Stimulated activated CD4-positive, alpha-beta T cell treated with anti-CD3 and anti-CD28 coated beads, TNF-alpha, amount 100 ng/mL, for 4 hours (primary cell): ENCODE measurements around the gene TEC.
A peak's percentile ranks its signal among the peaks of the same experiment; 100 is the strongest.
"Not testable (repeated sequence)": the region's sequence is repeated elsewhere in the genome, so short reads cannot be mapped to it uniquely, and the experiment has no call there.

ENCODE experiments used
- DNase-seq, 3 experiments: peaks; one replicate each; pipeline ENCODE4 v3.0.0-alpha.2; 2020; ENCODE audit warnings: low read depth in 3 of 3

The TEC gene

DNA sequence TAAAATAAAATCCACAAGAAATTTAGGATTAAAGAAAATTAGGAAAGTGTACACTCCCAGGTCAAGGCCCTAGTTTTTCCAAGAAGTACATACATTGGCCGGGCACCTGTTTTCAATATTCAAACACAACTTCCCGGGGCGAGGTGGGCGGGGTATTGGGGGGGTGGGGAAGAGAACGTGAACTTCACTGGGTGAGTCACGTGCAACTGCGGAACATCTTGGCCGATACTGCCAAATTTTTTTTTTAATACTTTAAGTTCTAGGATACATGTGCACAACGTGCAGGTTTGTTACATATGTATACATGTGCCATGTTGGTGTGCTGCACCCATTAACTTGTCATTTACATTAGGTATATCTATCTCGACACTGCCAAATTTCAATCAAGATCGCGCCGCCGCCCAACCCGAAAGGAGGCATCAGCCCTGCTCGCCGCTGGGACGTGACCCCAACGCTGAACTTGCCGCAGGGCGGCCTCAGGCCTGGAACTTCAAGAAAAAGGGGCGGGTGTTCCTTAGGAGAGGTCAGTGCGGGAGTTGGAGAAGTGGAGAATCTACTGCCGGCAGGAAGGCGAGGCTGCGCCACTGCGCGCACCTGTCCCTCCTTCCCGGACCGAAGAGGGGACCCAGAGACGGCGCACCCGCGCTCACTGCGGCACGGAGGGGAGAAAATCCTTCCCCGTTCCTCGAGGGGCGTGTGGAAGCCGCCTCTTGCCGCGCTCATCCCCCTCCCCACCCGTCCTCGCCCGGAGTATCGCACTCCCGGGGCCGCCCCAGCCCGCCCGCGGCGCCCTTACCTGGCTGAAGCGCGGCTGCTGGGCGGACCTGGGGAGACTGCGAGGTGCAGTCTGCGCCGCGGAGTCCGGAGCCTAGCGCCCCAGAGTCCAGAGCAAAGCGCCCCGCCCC is at the start of gene TEC:
TEC (minus strand) TSS at position 883 of the 905 bp plus-strand sequence. CDS start 41,224 bp downstream, outside the sequence.
- peak in 2 of 3 experiments; percentile 10 to 13 for DNase-seq

DNA sequence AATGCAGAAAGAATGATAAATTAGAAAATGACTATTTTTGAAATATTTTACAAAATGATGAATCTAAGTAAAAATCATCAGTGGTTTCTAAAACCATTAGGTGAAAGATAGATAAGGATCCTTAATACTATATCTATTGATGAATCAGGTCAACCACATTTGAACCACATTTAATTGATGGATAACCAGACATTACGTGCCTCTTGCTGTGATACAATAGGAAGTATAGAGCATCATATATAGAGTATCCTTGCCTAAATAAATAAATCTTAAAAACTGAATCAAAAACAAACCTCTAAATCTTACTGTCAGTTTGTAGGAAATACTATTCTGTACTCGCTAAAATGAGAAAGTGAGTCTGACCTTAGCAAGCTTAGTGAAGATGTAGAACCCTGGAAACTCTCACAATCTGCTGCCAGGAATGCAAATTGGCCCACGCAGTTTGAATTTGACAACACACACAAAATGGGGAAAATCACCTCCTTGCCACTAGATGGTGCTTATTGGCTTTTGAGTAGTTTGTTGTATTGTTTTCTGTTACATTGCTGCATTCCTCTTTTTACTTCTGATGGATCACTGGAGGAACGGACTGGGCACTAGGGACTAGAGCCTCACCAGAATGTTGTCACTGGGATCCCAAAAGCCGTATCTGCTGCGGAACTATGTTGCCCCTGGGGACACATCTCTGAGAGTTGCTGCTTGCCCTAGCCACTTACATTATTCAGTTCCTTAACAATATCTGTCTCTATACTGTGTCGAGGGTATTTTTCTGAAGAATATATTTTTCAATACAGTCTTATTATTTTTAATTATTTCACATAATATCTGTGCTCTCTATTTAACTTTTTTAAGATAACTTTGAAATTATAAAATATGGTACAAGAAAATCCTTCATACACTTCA is 46.3 kb upstream of the TEC start:
- no peak for DNase-seq

DNA sequence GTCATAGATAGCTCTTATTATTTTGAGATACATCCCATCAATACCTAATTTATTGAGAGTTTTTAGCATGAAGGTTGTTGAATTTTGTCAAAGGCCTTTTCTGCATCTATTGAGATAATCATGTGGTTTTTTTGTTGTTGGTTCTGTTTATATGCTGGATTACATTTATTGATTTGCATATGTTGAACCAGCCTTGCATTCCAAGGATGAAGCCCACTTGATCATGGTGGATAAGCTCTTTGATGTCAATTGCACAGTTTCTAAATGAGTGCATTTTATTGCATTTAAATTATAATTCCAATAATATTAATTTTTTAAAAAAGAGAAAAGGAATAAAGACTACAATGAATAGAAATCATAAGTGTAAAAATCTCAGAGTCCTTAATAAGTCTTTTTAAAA is 45.1 kb upstream of the TEC start:
- not testable (repeated sequence) for DNase-seq

DNA sequence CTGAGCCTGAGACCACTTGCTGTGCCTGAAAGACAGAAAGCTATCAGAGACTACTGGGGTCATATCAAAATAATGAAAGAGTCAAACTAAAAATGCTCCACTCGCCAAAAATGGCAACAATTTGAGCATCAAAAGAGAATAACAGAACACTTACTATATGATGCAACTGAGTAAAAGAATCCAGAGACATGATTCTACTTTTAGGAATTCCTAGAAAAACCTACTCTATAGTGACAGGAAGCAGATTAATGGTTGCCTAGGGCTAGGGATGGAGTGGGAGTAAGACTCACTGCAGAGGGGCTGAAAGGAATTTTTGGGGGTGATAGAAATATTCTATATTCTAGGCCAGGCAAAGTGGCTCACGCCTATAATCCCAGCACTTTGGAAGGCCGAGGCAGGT is 42.3 kb upstream of the TEC start:
- no peak for DNase-seq

DNA sequence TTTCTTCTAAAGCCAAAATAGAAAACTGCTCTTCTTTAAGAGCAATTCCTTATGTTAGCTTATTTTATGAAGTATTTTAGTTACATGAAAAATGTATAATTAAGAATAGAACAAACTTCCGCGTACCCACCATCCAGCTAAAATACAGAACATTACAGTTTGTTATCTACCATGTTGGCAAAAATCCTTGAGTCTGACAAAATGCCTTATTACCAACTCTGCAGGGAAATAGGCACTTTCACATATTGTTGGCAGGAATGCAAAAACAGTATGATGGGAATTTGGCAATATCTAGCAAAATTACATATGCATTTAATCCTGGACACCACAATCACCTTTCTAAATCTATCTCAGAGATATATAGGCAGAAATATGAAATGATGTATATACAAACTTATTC is 39.3 kb upstream of the TEC start:
- no peak for DNase-seq

DNA sequence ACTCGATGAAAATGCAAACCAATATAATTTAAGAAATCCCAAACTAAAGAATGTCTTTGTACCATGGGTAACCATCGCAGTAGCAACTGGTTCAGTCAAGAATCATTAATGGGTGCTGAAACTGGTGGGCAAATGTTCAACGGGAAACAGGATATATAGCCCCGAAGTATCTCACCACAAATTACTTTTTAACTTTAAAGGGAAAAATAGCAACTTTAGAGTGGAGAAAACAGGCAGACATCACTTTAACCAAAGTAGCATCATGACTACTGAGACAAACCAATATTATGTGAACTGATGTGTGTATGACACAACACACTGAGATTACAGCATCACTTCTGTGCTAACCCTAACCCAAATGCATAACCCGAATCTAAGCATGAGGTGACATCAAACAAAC is 37.9 kb upstream of the TEC start:
- no peak for DNase-seq

DNA sequence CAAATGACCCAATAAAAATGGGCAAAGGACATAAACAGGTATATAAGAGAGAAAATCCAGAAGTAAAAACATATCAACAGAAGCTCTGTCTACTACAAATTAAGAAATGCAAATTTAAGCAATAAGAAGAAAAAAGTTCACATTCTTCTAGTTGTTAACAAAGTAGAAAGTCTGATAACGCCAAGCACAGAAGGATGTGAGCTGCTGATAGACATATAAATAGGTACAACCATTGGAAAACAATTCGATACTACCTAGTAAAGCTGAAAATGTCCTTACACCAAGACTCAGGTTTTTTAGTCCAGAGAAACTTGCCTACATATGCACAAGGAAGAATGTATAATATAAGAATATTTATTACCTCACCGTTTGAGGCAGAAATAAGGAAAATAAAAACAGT is 35.9 kb upstream of the TEC start:
- no peak for DNase-seq

DNA sequence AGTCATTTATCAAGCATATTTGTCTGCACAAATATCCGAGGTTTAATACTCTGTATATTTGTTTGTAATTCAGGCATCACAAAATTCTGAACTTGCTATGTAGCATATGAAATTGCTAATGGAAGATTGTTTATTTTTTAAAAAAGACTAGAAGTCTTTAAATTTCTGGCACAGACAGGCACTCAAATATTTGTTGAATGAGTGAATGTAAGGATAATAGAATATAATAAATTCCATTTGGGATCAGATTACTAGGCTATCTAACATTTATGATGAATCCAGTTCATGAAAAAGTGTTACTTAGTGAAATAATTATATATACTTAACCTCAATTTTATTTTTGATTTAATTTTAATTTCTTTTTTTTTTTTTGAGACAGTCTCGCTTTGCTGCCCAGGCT is 30.4 kb upstream of the TEC start:
- DNase-seq = no peak

DNA sequence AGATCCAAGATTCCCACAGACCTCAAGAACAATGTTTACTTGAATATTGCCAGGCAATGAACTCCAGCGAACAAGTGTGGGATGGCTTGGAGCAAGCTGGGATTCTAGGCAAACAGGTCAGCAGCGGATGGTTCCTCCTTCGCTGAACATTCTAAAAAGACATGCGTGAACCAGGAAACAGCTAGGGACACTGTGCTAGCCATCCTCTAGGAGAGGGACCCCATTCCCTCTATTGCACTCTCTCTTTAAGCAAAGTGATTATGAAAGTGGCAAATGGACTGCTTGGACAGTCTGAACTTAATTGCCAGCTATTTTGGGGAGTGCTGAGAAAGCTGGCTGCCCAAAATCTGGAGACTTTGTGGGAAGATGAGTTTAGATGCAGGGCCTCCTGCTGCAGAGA is 29.9 kb upstream of the TEC start:
- DNase-seq = no peak

DNA sequence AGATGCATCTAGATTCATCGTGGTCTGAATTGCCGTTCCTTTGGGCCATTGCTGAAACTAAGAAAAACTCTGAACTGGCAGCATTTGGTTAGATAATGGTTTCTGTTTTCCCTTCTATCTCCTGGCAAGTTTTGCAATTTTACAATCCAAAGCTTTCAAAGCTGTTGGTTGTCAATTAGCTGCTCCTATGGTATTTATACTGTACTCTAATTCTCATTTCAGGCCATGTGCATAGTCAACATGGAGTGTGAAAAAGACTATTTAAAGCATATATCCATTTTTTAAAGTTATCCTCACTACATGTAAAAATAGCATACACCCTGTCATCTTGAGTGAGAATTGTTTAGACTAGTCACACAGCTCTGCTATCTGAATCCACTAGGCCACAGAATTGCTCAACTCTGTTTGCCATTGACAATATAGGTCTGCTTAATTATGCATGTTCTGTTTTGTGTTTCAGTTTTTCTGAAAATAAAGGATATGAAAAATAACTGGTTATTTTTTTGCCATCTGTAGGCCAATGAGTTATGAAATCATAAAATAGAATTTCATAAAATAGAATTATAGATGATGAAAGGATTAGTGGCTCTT is 27.7 kb upstream of the TEC start:
- no peak for DNase-seq

DNA sequence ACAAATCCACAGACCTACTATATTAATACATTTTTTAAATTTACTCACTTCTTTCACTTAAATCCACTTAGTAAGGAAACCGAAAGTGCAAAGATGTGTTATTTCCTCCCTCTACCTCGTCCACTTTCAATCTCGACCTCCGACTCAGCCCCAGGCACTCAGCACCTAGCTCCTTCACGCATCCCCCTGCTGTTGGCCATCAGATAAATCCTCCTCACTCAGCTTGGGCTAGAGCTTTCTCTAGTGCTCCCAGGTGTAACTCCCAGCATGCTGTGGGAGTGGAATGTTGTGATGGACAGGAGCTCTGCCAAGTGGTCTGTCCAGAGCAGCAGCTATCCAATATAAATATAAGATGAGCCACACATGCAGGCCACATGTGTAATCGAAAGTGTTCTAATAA is 26.7 kb upstream of the TEC start:
- no peak for DNase-seq

DNA sequence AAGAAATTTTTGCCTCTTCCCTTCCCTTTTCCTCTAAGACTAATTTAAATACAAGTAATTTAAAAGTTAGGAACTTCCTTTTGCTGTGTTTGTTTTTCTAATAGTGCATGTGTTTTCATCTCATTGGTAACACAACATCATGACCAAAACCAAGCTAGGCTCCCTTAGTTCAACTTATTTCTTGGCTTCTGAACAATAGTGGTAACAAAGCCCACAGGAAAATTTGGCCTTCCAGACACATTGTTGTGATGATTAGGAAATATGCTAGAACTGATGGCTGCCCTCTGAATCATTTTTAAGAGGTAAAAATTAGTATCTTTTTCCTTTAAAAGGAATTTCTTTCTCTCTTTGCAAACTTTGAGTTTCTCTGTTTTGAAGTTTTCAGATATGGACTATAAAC is 25.5 kb upstream of the TEC start:
- no peak for DNase-seq

DNA sequence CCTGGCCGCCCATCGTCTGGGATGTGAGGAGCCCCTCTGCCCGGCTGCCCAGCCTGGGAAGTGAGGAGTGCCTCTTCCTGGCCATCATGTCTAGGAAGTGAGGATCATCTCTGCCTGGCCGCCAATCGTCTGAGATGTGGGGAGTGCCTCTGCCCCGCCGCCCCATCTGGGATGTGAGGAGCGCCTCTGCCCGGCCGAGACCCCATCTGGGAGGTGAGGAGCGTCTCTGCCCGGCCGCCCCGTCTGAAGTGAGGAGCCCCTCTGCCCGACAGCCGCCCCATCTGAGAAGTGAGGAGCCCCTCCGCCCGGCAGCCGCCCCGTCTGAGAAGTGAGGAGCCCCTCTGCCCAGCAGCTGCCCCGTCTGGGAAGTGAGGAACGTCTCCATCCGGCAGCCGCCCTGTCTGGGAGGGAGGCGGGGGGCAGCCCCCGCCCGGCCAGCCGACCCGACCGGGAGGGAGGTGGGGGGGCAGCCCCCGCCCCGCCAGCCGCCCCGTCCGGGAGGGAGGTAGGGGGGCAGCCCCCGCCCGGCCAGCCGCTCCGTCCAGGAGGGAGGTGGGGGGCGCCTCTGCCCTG is 22.7 kb upstream of the TEC start:
- DNase-seq = not testable (repeated sequence)

DNA sequence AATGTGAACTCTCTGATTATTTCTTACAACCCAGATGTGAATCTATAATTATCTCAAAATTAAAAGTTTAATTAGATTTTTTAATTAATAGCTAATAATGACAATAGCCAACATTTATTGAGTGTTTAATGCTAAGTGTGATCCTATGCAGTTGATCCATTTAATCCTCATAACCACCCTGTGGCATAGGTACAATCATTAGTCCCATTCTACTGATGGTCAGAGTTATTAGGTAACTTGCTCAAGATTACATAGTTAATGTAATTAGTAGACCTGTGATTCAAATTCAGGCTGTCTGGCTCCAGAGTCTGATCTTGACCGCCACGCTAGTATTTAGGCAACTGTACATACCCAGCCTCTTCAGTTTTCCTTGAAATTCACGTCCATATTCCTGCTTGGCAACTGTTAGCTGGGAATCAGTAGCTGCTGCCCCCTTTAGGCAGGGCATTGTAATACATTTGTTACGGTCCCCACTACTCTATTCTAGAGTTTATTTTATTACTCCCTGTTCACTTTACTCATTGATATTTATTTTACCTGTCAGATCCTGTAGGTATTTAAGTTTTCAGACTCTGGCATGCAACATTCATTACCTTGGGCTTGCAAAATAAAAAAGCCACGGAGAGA is 20.6 kb upstream of the TEC start:
- DNase-seq = no peak

DNA sequence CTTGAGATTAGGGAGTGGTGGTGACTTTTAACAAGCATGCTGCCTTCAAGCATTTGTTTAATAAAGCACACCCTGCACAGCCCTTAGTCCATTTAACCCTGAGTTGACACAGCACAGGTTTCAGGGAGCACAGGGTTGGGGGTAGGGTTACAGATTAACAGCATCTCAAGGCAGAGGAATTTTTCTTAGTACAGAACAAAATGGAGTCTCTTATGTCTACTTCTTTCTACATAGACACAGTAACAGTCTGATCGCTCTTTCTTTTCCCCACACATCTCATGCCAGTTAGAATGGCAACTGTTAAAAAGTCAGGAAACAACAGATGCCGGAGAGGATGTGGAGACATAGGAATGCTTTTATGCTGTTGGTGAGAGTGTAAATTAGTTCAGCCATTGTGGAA is 16.4 kb upstream of the TEC start:
- DNase-seq = not testable (repeated sequence)

DNA sequence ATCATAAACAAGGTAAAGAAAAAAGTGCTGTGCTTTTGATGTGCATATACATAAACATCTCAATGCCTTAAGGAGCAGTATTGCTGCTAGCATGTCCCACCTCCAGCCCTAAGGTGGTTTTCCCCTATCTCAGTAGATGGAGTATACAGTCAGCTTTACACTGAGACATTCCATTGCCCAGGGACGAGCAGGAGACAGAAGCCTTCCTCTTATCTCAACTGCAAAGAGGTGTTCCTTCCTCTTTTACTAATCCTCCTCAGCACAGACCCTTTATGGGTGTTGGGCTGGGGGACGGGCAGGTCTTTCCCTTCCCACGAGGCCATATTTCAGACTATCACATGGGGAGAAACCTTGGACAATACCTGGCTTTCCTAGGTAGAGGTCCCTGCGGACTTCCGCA is 16.0 kb upstream of the TEC start:
- not testable (repeated sequence) for DNase-seq

DNA sequence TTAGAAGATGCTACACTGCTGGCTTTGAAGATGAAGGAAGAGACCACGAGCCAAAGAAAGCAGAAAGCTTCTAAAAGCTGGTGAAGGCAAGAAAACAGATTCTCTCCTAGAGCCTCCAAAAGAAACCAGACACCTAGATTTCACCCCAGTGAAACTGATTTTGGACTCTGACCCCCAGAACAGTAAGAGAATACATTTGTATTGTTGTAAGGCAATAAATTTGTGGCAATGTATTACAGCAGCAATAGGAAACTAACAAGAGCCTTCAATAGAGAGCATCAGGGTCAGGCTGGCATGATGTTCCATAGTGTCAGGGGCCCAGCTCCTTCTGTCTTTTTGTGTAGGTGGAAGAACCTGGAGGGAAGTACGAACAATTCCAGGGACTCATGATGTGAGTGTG is 6.0 kb upstream of the TEC start:
- no peak for DNase-seq

DNA sequence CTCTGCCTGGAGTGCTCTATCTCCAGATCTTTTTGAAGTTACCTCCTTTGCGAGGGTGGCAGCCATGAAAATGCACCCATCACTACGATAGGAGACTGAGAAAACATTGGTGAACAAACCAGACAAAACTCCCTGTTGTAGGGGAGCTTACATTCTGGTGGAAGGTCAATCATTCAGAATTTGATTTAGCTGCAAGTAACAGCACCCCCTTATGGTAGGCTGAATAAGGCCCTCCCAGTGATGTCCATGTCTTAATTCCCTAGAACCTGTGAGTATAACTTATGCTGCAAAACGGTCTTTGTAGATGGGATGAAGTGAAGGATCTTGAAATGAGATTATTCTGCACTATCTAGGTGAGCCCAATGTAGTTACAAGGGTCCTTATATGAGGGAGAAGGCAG is 5.6 kb upstream of the TEC start:
- no peak for DNase-seq

DNA sequence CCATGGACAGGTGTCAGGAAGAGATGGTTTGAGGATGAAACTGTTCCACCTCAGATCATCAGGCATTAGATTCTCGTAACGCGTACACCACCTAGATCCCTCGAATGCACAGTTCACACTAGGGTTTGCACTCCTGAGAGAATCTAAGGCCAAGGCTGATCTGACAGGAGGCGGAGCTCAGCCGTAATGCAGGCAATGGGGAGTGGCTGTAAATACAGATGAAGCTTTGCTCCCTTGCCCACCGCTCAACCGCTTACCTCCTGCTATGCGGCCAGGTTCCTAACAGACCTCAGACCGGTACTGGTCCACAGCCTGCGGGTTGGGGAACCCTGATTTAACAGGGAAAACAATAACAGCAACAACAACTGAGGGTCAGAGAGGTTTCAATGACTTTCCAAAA is 2.0 kb upstream of the TEC start:
- no peak for DNase-seq

DNA sequence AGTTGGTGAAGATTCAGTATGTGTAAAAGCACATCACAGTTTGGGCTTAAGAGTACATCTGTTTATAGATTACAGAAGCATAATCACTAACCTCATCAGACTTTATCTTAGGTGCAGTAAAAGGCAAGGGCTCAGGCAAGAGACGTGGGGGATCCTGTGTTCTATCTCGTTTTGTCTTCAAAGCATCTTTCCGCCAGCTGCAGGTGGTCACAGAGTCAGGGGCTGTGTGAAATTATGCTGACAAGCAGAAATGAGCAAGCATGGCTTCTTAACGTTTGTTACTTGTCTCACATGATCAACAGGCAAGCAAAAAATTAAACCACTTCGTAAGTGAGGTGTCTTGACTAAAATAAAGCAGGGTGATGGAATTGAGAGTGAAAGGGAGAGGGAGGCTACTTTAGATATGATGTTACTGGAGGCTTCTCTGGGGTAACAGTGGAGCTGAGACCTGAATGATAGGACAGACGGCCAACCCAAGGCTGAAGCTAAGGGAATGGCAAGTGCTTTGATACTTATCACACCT is 1.4 kb upstream of the TEC start:
- DNase-seq = no peak

DNA sequence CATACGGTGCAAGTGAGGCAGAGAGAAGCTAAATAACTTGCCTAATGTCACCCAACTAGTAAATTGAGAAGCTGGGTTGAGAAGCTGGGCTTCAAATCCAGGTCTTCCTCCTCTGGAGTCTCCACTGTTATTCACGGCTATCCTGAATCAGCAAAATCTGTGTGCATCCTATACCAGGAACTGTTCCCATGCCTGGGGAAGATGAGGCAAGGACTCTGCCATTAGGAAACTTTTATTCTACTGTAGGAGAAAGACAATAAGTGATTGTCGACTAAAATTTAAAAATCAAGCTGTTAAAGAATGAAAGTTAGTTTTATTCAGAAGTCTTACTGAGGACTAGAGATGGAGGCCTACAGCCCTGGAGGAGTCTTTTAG is 872 bp upstream of the TEC start:
- DNase-seq = no peak
